Measurements from ENCODE around the gene SHMT1.

The SHMT1 gene

GRCh38 chr17:18281788-18282187, 81.6 kb downstream of the SHMT1 start:
- TF ChIP-seq CTCF (IDR thresholded peaks at IDR 0.05; ENCODE audit: low read depth, low read length, missing control alignments): no peak
- no peak for DNase-seq (ENCODE audit: low read depth)
- no peak overlapping the region for H3K4me3 ChIP-seq (ENCODE audit: low read depth, low read length)

GRCh38 chr17:18280766-18281371, 82.5 kb downstream of the SHMT1 start:
- TF ChIP-seq CTCF (IDR thresholded peaks at IDR 0.05; ENCODE audit: low read depth, low read length, missing control alignments): no peak
- no peak for DNase-seq (ENCODE audit: low read depth)
- no peak overlapping the region for H3K4me3 ChIP-seq (ENCODE audit: low read depth, low read length)

GRCh38 chr17:18280249-18280648, 83.1 kb downstream of the SHMT1 start:
- TF ChIP-seq CTCF (IDR thresholded peaks at IDR 0.05; ENCODE audit: low read depth, low read length, missing control alignments): no peak
- H3K4me3 ChIP-seq (ENCODE audit: low read depth, low read length): no peak overlapping the region
- DNase-seq (ENCODE audit: low read depth): no peak

GRCh38 chr17:18278867-18279266, 84.5 kb downstream of the SHMT1 start:
- H3K4me3 ChIP-seq (ENCODE audit: low read depth, low read length): no peak overlapping the region
- TF ChIP-seq CTCF (IDR thresholded peaks at IDR 0.05; ENCODE audit: low read depth, low read length, missing control alignments): no peak
- DNase-seq (ENCODE audit: low read depth): no peak
